ENCODE measurements around the gene SEC24D. TPM values are rescaled to one million over a fixed set of nuclear protein-coding genes. Genes with fewer than 3 reads are reported as not detected.
"Not testable (repeated sequence)": the region's sequence is repeated elsewhere in the genome, so short reads cannot be mapped to it uniquely, and the experiment has no call there.

Gene SEC24D
- total RNA-seq, 2 donors from 2014 or later, result 36.4 to 45.7 TPM

GRCh38 chr4:118799231-118799942 lies 36.5 kb downstream of the SEC24D start:
- H3K36me3 Mint-ChIP-seq, result peaks cover 0 to 24% of the 10 kb centered on the region in 2 donors
- DNase-seq (ENCODE audit: low spot score in 2 of 2), result no peak
- no peak overlapping the region for H3K27ac Mint-ChIP-seq
- no peak for ATAC-seq
- no peaks in the 10 kb centered on the region for H3K9me3 Mint-ChIP-seq

- Mint-ChIP-seq H3K27ac (no peak overlapping the region), H3K9me3 (no peaks in the 10 kb centered on the region), H3K36me3 (peaks cover 0 to 24% of the 10 kb centered on the region in 2 donors)
- no peak for DNase-seq (ENCODE audit: low spot score in 2 of 2)
- ATAC-seq, result no peak
Observed at GRCh38 chr4:118798658-118799057, 37.3 kb downstream of the SEC24D start.

- H3K27ac Mint-ChIP-seq, result no peak overlapping the region
- H3K9me3 Mint-ChIP-seq, result no peaks in the 10 kb centered on the region
- peaks cover 0 to 24% of the 10 kb centered on the region in 2 donors for H3K36me3 Mint-ChIP-seq
- DNase-seq (ENCODE audit: low spot score in 2 of 2) (no peak), ATAC-seq (no peak)
Observed at GRCh38 chr4:118797558-118798142, 38.3 kb downstream of the SEC24D start.

GRCh38 chr4:118791690-118792446 lies 44.1 kb downstream of the SEC24D start:
- not testable (repeated sequence) for DNase-seq (ENCODE audit: low spot score in 2 of 2); H3K27ac Mint-ChIP-seq; H3K9me3 Mint-ChIP-seq; H3K36me3 Mint-ChIP-seq; ATAC-seq

GRCh38 chr4:118790544-118790943 lies 45.4 kb downstream of the SEC24D start:
- H3K27ac Mint-ChIP-seq, result no peak overlapping the region
- ATAC-seq, result no peak
- no peaks in the 10 kb centered on the region for H3K36me3 Mint-ChIP-seq

GRCh38 chr4:118788911-118789310 lies 47.0 kb downstream of the SEC24D start:
- no peak for ATAC-seq
- Mint-ChIP-seq H3K9me3 (no peaks in the 10 kb centered on the region), H3K36me3 (no peaks in the 10 kb centered on the region), H3K27ac (no peak overlapping the region)
- no peak for DNase-seq (ENCODE audit: low spot score in 2 of 2)

More at GRCh38 chr4:118790544-118790943, 45.4 kb downstream of the SEC24D start:
- DNase-seq (ENCODE audit: low spot score in 2 of 2), result no peak
- no peaks in the 10 kb centered on the region for H3K9me3 Mint-ChIP-seq

GRCh38 chr4:118787844-118788380 lies 48.0 kb downstream of the SEC24D start:
- H3K9me3 Mint-ChIP-seq, result no peaks in the 10 kb centered on the region
- H3K27ac Mint-ChIP-seq, result no peak overlapping the region
- DNase-seq (ENCODE audit: low spot score in 2 of 2) (no peak), ATAC-seq (no peak)
- H3K36me3 Mint-ChIP-seq, result peaks cover 4 to 5% of the 10 kb centered on the region in 2 donors

GRCh38 chr4:118784776-118785175 lies 51.1 kb downstream of the SEC24D start:
- Mint-ChIP-seq H3K9me3 (peaks cover 6 to 14% of the 10 kb centered on the region in 2 donors), H3K36me3 (peaks cover 20 to 26% of the 10 kb centered on the region in 2 donors), H3K27ac (no peak overlapping the region)
- DNase-seq (ENCODE audit: low spot score in 2 of 2) (no peak), ATAC-seq (no peak)

- peaks cover 8 to 15% of the 10 kb centered on the region in 2 donors for H3K9me3 Mint-ChIP-seq
- ATAC-seq, result no peak
- peaks cover 20 to 26% of the 10 kb centered on the region in 2 donors for H3K36me3 Mint-ChIP-seq
Observed at GRCh38 chr4:118783887-118784286, 52.0 kb downstream of the SEC24D start.

GRCh38 chr4:118782886-118783285 lies 53.0 kb downstream of the SEC24D start:
- not testable (repeated sequence) for ATAC-seq; DNase-seq (ENCODE audit: low spot score in 2 of 2); H3K27ac Mint-ChIP-seq
- H3K9me3 Mint-ChIP-seq, result peaks cover 8 to 15% of the 10 kb centered on the region in 2 donors
- H3K36me3 Mint-ChIP-seq, result peaks cover 20 to 26% of the 10 kb centered on the region in 2 donors

More at GRCh38 chr4:118783887-118784286, 52.0 kb downstream of the SEC24D start:
- no peak for DNase-seq (ENCODE audit: low spot score in 2 of 2)
- H3K27ac Mint-ChIP-seq, result no peak overlapping the region

- Mint-ChIP-seq H3K36me3 (peaks cover 14 to 18% of the 10 kb centered on the region in 2 donors), H3K9me3 (peaks cover 8 to 15% of the 10 kb centered on the region in 2 donors)
- not testable (repeated sequence) for DNase-seq (ENCODE audit: low spot score in 2 of 2); H3K27ac Mint-ChIP-seq; ATAC-seq
Observed at GRCh38 chr4:118777649-118778048, 58.3 kb downstream of the SEC24D start.

- H3K36me3 Mint-ChIP-seq, result peaks cover 10 to 15% of the 10 kb centered on the region in 2 donors
- not testable (repeated sequence) for ATAC-seq; H3K27ac Mint-ChIP-seq; DNase-seq (ENCODE audit: low spot score in 2 of 2)
- H3K9me3 Mint-ChIP-seq, result peaks cover 8 to 15% of the 10 kb centered on the region in 2 donors
Observed at GRCh38 chr4:118776955-118777640, 58.8 kb downstream of the SEC24D start.

- no peak for ATAC-seq
- Mint-ChIP-seq H3K36me3 (peaks cover 4 to 8% of the 10 kb centered on the region in 2 donors), H3K27ac (no peak overlapping the region), H3K9me3 (peaks cover 8% of the 10 kb centered on the region in 2 donors)
- DNase-seq (ENCODE audit: low spot score in 2 of 2), result no peak
Observed at GRCh38 chr4:118776157-118776954, 59.6 kb downstream of the SEC24D start.

GRCh38 chr4:118775405-118775804 lies 60.5 kb downstream of the SEC24D start:
- Mint-ChIP-seq H3K27ac (no peak overlapping the region), H3K9me3 (peaks cover 8% of the 10 kb centered on the region in 2 donors)
- ATAC-seq, result no peak

GRCh38 chr4:118774989-118775388 lies 60.9 kb downstream of the SEC24D start:
- H3K27ac Mint-ChIP-seq, result no peak overlapping the region
- DNase-seq (ENCODE audit: low spot score in 2 of 2) (no peak), ATAC-seq (no peak)
- H3K36me3 Mint-ChIP-seq, result peaks cover under 1 to 2% of the 10 kb centered on the region in 2 donors
- H3K9me3 Mint-ChIP-seq, result peaks cover 3 to 4% of the 10 kb centered on the region in 2 donors

More at GRCh38 chr4:118775405-118775804, 60.5 kb downstream of the SEC24D start:
- DNase-seq (ENCODE audit: low spot score in 2 of 2), result no peak
- H3K36me3 Mint-ChIP-seq, result peaks cover 4 to 6% of the 10 kb centered on the region in 2 donors
